RWPE2 (cell line): Measurements from ENCODE around the gene PRR20D.
"Not testable (repeated sequence)": the region's sequence is repeated elsewhere in the genome, so short reads cannot be mapped to it uniquely, and the experiment has no call there.

Source experiments
- ATAC-seq: fragments of 200-7000 bp; cut with Tn5 transposase; 3 replicates; pipeline ENCODE4 v1.9.1; 2021; ENCODE audit warnings: low read depth
- DNase-seq: peaks from one replicate; pipeline ENCODE4 v3.0.0-alpha.2; 2020; ENCODE audit warnings: low spot score
- H3K27ac ChIP-seq: fragments of 450-650 bp; 2 replicates; pipeline ENCODE4 v1.5.1; 2017; ENCODE audit warnings: mild to moderate bottlenecking; ENCODE audit not compliant: poor library complexity, severe bottlenecking
- H3K27me3 ChIP-seq: fragments of 250-450 bp; sonication (Bioruptor Pico); 2 replicates; pipeline ENCODE4 v1.5.1; 2021; ENCODE audit warnings: mild to moderate bottlenecking, moderate library complexity; ENCODE audit not compliant: insufficient read depth, poor library complexity, severe bottlenecking
- H3K36me3 ChIP-seq: fragments of 250-450 bp; sonication (Bioruptor Pico); 2 replicates; pipeline ENCODE4 v1.5.1; 2020; ENCODE audit warnings: low read depth, mild to moderate bottlenecking, moderate library complexity
- H3K4me1 ChIP-seq: fragments of 250-450 bp; sonication (Bioruptor Pico); 2 replicates; pipeline ENCODE4 v1.5.1; 2021; ENCODE audit warnings: mild to moderate bottlenecking, moderate library complexity; ENCODE audit not compliant: insufficient read depth, poor library complexity, severe bottlenecking
- H3K4me3 ChIP-seq: fragments of 250-450 bp; sonication (Bioruptor Pico); 2 replicates; pipeline ENCODE4 v1.5.1; 2021; ENCODE audit warnings: mild to moderate bottlenecking, moderate library complexity; ENCODE audit not compliant: severe bottlenecking
- H3K9me3 ChIP-seq: fragments of 250-450 bp; sonication (Bioruptor Pico); 2 replicates; pipeline ENCODE4 v1.5.1; 2021; ENCODE audit warnings: mild to moderate bottlenecking, moderate library complexity; ENCODE audit not compliant: severe bottlenecking
- TF ChIP-seq, protein P1 (sequence below): fragments of 450-650 bp; IDR thresholded peaks from one replicate; pipeline ENCODE4 v1.5.1; 2017; ENCODE audit warnings: mild to moderate bottlenecking, moderate library complexity; ENCODE audit not compliant: poor library complexity, severe bottlenecking

Gene PRR20D

DNA sequence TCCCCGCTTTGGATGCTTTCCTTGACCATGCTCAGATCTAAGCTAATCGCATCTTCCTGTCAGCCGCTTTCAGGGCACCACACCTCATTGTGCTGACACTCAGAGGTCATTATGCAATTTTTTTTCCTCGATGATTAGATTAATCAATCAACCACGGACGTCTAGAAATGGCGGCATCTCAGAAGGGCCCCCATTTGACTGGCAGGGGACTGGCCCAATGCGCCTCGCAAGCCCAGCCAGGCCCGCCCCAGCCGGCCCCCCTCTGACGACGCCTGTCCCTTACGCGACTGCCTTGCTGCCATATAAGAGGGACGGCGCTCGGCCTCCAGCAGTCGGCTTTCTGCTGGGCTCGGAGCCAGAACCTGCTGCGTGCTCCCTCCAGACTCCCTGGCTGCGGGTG, at the start of gene PRR20D:
TSS of gene PRR20D (plus strand) at position 301 of the 400 bp plus-strand sequence. CDS start 387 bp downstream, outside the sequence.
- not testable (repeated sequence) for ATAC-seq

DNA sequence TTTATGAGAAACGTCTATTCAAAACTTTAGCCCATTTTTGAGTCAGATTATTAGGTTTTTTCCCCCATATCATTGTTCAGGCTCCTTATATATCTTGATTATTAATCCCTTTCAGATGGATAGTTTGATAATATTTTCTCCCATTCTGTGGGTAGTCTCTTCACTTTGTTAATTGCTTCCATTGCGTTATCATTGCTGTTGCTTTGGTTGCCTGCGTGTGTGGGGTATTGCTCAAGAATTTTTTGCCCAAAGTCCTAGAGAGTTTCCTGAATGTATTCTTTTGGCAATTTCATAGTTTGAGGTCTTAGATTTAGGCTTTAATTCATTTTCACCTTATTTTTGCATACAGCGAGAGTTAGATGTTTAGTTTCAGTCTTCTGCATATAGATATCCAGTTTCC, 45.5 kb upstream of the PRR20D start:
- Histone ChIP-seq H3K9me3 (no peaks in the 10 kb centered on the region), H3K36me3 (no peaks in the 10 kb centered on the region), H3K4me1 (no peaks in the 10 kb centered on the region), H3K4me3 (no peak overlapping the region), H3K27me3 (no peaks in the 10 kb centered on the region), H3K27ac (no peak overlapping the region)
- no peak for ATAC-seq
- TF ChIP-seq, protein P1, sequence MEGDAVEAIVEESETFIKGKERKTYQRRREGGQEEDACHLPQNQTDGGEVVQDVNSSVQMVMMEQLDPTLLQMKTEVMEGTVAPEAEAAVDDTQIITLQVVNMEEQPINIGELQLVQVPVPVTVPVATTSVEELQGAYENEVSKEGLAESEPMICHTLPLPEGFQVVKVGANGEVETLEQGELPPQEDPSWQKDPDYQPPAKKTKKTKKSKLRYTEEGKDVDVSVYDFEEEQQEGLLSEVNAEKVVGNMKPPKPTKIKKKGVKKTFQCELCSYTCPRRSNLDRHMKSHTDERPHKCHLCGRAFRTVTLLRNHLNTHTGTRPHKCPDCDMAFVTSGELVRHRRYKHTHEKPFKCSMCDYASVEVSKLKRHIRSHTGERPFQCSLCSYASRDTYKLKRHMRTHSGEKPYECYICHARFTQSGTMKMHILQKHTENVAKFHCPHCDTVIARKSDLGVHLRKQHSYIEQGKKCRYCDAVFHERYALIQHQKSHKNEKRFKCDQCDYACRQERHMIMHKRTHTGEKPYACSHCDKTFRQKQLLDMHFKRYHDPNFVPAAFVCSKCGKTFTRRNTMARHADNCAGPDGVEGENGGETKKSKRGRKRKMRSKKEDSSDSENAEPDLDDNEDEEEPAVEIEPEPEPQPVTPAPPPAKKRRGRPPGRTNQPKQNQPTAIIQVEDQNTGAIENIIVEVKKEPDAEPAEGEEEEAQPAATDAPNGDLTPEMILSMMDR = no peak
- no peak for DNase-seq

More for the DNA sequence above, at the start of gene PRR20D:
- H3K9me3 ChIP-seq, H3K27me3 ChIP-seq, H3K36me3 ChIP-seq, H3K4me3 ChIP-seq, H3K27ac ChIP-seq, H3K4me1 ChIP-seq, DNase-seq: not testable (repeated sequence)

DNA sequence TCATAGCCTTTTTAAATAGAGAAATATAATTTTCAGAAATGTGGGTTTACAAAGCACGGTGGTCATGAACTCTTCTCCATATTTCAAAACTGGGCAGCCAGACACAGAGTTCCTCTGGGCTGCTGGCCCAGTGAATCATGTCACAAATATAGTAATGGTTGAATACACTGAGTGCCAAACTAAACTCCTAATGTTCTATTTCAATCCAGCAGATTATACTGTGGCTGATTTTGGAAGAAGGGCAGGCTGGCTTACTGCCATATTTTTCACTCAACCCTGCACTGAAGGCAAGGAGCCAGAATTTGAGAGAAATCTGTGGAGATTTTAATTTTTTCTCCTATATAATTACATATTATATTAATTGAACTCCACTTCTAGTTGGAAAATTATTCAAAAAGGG, 36.8 kb upstream of the PRR20D start:
- TF ChIP-seq, protein P1 = no peak
- DNase-seq (no peak), ATAC-seq (no peak)
- Histone ChIP-seq H3K36me3 (no peaks in the 10 kb centered on the region), H3K4me3 (no peak overlapping the region), H3K4me1 (no peaks in the 10 kb centered on the region), H3K27me3 (no peaks in the 10 kb centered on the region), H3K27ac (no peak overlapping the region), H3K9me3 (no peaks in the 10 kb centered on the region)

DNA sequence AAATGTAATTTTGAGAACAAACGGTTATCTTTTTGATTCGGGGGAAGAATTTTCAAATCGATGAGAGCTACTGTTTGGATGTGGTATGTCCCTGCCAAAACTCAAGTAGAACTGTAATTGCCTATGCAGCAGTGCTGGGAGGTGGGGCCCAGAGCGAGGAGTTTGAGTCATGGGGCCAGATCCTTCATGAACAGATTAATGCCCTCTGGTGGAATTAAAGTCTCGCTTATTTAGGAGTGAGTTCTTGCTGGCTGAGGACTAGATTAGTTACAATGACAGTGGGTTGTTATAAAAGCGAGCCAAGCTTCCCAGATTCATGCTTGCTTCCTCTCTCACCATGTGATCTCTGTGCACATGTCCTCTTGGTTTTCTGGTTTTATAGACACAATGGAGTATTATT, 31.5 kb upstream of the PRR20D start:
- TF ChIP-seq, protein P1 = no peak
- Histone ChIP-seq H3K27me3 (no peaks in the 10 kb centered on the region), H3K4me3 (no peak overlapping the region), H3K9me3 (no peaks in the 10 kb centered on the region), H3K4me1 (no peaks in the 10 kb centered on the region), H3K27ac (no peak overlapping the region), H3K36me3 (no peaks in the 10 kb centered on the region)
- ATAC-seq (no peak), DNase-seq (no peak)

DNA sequence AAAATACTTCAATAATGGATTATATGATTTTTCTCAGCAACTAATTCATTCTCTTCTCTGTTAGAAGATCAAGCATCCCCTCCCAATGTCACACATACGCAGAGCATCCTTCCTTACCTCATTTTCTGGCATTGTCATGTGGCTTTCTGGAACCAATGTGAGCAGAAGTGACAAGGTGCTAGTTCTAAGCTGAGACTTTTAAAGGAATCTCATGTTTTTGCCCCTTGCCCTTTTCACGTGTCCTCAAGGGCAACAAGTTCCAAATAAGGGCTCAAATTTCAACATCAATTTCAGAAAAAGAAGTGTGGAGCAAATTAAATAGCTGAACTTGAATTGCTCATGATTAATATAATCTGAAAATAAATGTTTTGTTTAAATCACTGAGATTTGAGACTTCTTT, 24.3 kb upstream of the PRR20D start:
- H3K9me3 ChIP-seq = no peaks in the 10 kb centered on the region
- DNase-seq (no peak), ATAC-seq (no peak)
- no peaks in the 10 kb centered on the region for H3K4me1 ChIP-seq
- no peaks in the 10 kb centered on the region for H3K36me3 ChIP-seq
- no peak overlapping the region for H3K4me3 ChIP-seq
- TF ChIP-seq, protein P1 = no peak
- H3K27me3 ChIP-seq = no peaks in the 10 kb centered on the region
- no peak overlapping the region for H3K27ac ChIP-seq

DNA sequence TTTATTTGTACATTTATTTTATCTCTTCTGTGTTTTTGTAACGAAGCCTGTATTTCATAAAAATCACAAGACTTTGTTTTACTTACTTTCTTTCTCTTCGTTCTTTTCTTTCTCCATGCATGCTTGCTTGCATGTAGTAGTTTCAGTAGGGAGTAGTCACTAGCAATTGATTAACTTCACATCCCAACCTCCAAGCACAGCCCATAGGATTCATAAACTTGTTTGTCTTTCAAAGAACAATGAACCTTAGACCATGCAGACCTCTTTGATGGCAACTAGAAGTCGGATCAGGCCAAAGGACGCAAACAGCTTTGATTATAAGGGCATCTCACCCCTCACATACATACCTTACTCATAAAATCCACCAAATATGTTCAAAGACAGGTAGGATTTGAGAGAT, 22.8 kb upstream of the PRR20D start:
- H3K9me3 ChIP-seq = no peaks in the 10 kb centered on the region
- H3K27me3 ChIP-seq = no peaks in the 10 kb centered on the region
- H3K27ac ChIP-seq = no peak overlapping the region
- DNase-seq (no peak), ATAC-seq (no peak)
- no peaks in the 10 kb centered on the region for H3K4me1 ChIP-seq
- TF ChIP-seq, protein P1 = no peak
- no peaks in the 10 kb centered on the region for H3K36me3 ChIP-seq
- no peak overlapping the region for H3K4me3 ChIP-seq
